Activated naive CD8-positive, alpha-beta T cell treated with anti-CD3 and anti-CD28 coated beads for 36 hours (primary cell): ENCODE measurements around the gene PLS1. TPM values are rescaled to one million over a fixed set of nuclear protein-coding genes. Genes with fewer than 3 reads are reported as not detected.

Experiments
- DNase-seq: peaks from one replicate; pipeline ENCODE4 v3.0.0; 2021
- H3K27ac Mint-ChIP-seq: one replicate; pipeline ENCODE4 v1.8.0; 2022; ENCODE audit warnings: mild to moderate bottlenecking, moderate library complexity, mixed read lengths
- H3K27me3 Mint-ChIP-seq: one replicate; pipeline ENCODE4 v1.8.0; 2022; ENCODE audit warnings: mild to moderate bottlenecking, mixed read lengths
- H3K36me3 Mint-ChIP-seq: one replicate; pipeline ENCODE4 v1.8.0; 2021; ENCODE audit warnings: mild to moderate bottlenecking, mixed read lengths
- H3K4me1 Mint-ChIP-seq: one replicate; pipeline ENCODE4 v1.8.0; 2021; ENCODE audit warnings: mixed read lengths
- H3K4me3 Mint-ChIP-seq: one replicate; pipeline ENCODE4 v1.8.0; 2022; ENCODE audit warnings: mild to moderate bottlenecking, moderate library complexity, mixed read lengths
- H3K9me3 Mint-ChIP-seq: one replicate; pipeline ENCODE4 v1.8.0; 2022; ENCODE audit warnings: mixed read lengths
- total RNA-seq, 2 experiments: library from RNA; stranded (reverse); gene quantifications; one replicate each; pipeline ENCODE4 v1.2.3, GENCODE V29; 2021

The PLS1 gene
- total RNA-seq, 2 experiments from 2014 or later = 6.2 to 7.0 TPM

DNA sequence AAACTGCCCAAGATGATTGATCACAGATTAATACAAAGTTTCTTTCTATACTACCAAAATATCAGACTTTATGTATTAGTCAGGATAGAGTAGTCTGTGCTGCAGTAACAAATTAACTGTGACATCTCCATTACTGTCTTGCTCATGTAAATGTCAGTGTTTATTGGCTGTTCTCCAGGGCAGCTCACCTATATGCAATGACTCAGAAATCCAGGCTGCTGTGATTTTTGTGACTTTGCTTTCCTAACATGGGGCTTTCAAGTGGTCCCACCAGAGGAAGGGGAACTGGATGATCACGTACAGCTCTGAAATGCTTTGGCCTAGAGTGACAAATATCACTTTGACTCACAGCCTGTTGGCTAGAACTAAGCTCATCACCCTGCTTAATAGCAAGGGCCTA, 12.9 kb downstream of the PLS1 start:
- H3K4me1 Mint-ChIP-seq = peaks cover 2% of the 10 kb centered on the region
- H3K36me3 Mint-ChIP-seq = no peaks in the 10 kb centered on the region
- no peak overlapping the region for H3K4me3 Mint-ChIP-seq
- H3K9me3 Mint-ChIP-seq = no peaks in the 10 kb centered on the region
- DNase-seq = no peak
- H3K27me3 Mint-ChIP-seq = no peaks in the 10 kb centered on the region
- no peak overlapping the region for H3K27ac Mint-ChIP-seq

DNA sequence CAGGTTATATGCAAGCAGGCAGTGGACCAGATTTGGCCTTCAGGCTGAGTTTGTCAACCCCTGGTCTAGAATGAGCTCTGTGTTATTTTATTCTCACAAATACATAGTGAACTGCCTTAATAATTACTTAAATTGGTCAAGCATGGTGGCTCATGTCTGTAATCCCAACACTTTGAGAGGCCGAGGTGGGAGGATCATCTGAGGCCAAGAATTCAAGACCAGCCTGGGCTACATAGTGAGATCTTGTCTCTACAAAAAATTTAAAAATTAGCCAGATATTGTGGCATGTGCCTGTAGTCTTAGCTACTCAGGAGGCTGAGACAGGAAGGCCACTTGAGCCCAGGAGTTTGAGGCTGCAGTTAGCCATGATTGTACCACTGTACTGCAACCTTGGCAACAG, 15.0 kb downstream of the PLS1 start:
- Mint-ChIP-seq H3K27me3 (no peaks in the 10 kb centered on the region), H3K4me1 (no peaks in the 10 kb centered on the region), H3K9me3 (no peaks in the 10 kb centered on the region), H3K4me3 (no peak overlapping the region), H3K36me3 (no peaks in the 10 kb centered on the region), H3K27ac (no peak overlapping the region)
- DNase-seq = no peak

DNA sequence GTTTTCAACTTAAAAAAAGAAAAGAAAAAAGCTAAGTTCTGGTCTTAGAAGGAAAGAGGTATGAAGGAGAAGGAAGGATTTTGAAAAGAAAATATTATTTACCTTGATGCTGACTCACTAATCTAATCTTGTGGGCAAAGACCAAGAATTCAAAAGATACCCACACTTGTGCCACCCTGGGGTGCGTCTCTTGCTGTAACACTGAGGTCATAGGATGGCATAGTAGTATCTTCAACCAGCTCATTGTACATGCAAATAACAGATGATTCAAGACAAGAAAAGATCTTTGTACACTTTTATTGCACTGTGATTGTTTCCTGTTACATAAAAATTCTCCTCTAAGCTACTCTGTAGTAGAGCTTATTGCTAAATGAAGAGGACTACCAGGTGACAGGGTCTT, 17.3 kb downstream of the PLS1 start:
- H3K4me3 Mint-ChIP-seq = no peak overlapping the region
- H3K9me3 Mint-ChIP-seq = no peaks in the 10 kb centered on the region
- no peaks in the 10 kb centered on the region for H3K27me3 Mint-ChIP-seq
- no peak for DNase-seq
- H3K27ac Mint-ChIP-seq = no peak overlapping the region
- H3K36me3 Mint-ChIP-seq = no peaks in the 10 kb centered on the region
- H3K4me1 Mint-ChIP-seq = no peaks in the 10 kb centered on the region

DNA sequence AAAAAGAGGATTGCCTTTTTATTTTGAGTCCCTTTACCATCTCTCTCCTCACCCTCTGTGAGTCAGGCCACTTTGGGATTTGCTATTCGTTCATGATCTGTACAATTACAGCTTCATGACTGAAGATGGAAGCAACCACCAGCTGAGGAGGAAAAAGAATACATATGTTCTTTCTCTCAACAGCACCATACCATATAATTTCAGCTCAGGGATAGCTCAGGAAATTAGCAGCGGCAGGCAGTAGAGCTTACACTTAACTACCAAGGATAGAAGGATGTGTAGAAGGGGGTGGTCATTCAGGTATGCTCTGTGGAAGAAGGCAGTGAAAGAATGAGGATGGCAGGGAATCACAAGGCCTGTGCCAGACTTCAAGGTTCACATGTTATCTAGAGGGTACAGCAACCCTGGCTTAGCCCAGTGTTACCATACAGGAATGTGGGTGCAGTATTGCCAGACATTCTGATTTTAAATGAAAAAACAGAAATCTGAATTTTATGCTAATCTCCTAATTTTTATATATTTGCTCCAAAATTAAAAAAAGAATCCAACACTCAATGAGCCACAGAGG, 17.9 kb downstream of the PLS1 start:
- Mint-ChIP-seq H3K4me3 (no peak overlapping the region), H3K4me1 (no peaks in the 10 kb centered on the region)

DNA sequence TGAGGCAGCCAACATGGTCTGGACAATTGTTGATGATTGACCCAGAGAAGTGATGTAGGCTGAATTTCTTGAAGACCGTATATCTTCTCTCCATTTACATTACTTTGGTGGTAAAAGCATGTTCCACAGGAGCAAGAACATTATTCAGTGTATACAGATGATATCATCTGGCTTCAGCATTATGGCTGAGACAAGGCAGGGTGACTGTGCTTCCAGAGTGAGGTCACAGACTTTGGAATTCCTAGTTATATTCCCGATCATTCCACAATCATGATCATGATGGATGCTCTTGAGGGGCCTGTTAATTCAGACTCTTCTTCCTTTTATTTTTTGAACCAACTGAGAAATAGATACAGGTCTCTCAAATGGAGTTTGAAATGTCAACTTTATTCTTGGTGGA, 19.0 kb downstream of the PLS1 start:
- H3K27me3 Mint-ChIP-seq = no peaks in the 10 kb centered on the region
- H3K4me3 Mint-ChIP-seq = no peak overlapping the region
- no peak for DNase-seq
- no peak overlapping the region for H3K27ac Mint-ChIP-seq
- H3K9me3 Mint-ChIP-seq = no peaks in the 10 kb centered on the region
- no peaks in the 10 kb centered on the region for H3K4me1 Mint-ChIP-seq
- no peaks in the 10 kb centered on the region for H3K36me3 Mint-ChIP-seq

More for the DNA sequence above, 17.9 kb downstream of the PLS1 start:
- Mint-ChIP-seq H3K27me3 (no peaks in the 10 kb centered on the region), H3K9me3 (no peaks in the 10 kb centered on the region), H3K27ac (no peak overlapping the region), H3K36me3 (no peaks in the 10 kb centered on the region)
- no peak for DNase-seq

DNA sequence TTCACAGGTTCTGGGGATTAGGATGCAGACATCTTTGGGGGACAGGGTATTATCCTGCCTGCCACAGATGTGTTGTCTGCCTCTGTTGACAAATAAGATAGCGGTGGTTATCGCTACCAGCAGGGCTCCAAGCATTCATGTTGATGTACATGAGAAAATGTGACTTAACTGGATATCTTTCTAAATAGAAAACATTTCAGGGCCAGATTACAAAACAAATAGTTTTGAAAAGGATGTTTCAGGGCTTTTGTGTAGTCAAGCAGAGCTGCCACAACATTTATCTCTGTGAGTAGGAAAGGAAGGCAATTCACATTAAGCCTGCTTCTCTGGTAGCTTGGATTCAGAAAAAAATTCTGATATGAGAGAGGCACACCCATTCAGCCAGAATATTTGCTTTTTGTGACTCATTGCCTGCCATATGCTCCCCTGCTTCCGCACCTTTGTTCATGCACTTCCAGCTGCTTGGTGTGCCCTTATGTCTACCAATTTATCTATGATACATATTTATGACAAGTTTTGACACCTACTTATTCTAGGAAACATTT, 22.8 kb downstream of the PLS1 start:
- no peak overlapping the region for H3K4me3 Mint-ChIP-seq
- no peaks in the 10 kb centered on the region for H3K27me3 Mint-ChIP-seq
- H3K9me3 Mint-ChIP-seq = no peaks in the 10 kb centered on the region
- no peaks in the 10 kb centered on the region for H3K36me3 Mint-ChIP-seq
- DNase-seq = no peak
- H3K4me1 Mint-ChIP-seq = no peaks in the 10 kb centered on the region
- no peak overlapping the region for H3K27ac Mint-ChIP-seq

DNA sequence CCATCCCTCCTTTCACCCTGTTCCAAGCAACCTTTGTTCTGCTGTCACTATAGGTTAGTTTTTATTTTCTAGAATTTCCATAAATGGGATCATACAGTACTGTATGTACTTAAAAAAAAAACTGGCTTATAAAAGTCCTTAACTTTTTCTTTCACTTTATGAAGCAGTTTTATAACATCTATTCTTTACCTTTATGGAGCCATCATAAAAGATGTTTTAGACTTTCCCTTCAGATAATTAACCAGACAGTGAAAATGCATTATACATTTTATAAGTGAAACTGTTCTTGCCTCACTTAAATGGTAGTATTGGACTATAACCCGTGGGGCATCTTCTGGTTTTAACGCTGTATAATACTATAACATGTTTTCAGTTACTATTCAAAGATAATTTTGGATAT, 26.2 kb downstream of the PLS1 start:
- H3K4me3 Mint-ChIP-seq = no peak overlapping the region
- peaks cover 5% of the 10 kb centered on the region for H3K4me1 Mint-ChIP-seq
- DNase-seq = no peak
- H3K27me3 Mint-ChIP-seq = no peaks in the 10 kb centered on the region
- no peaks in the 10 kb centered on the region for H3K36me3 Mint-ChIP-seq
- H3K9me3 Mint-ChIP-seq = no peaks in the 10 kb centered on the region
- no peak overlapping the region for H3K27ac Mint-ChIP-seq

DNA sequence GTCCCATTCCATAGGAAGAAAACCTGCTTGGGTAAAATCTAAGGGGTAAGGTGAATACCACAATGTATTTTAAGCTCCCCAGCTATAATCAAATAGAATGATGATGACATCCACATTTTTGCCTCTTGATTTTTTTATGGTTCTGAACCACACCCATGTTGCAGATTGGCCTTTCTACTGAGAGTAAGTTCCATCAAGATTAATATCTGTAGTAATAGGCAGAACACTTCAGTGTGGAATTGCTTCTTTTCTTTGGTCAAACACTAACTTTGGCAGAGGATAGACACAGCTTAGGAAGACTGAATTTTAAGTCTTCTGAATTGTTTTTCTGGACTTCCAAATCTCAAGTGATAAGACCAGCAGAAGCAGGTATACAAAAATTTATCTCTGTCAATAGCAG, 27.0 kb downstream of the PLS1 start:
- Mint-ChIP-seq H3K4me1 (peaks cover 5% of the 10 kb centered on the region), H3K27ac (no peak overlapping the region), H3K27me3 (no peaks in the 10 kb centered on the region), H3K36me3 (no peaks in the 10 kb centered on the region), H3K9me3 (no peaks in the 10 kb centered on the region), H3K4me3 (no peak overlapping the region)
- DNase-seq = no peak

DNA sequence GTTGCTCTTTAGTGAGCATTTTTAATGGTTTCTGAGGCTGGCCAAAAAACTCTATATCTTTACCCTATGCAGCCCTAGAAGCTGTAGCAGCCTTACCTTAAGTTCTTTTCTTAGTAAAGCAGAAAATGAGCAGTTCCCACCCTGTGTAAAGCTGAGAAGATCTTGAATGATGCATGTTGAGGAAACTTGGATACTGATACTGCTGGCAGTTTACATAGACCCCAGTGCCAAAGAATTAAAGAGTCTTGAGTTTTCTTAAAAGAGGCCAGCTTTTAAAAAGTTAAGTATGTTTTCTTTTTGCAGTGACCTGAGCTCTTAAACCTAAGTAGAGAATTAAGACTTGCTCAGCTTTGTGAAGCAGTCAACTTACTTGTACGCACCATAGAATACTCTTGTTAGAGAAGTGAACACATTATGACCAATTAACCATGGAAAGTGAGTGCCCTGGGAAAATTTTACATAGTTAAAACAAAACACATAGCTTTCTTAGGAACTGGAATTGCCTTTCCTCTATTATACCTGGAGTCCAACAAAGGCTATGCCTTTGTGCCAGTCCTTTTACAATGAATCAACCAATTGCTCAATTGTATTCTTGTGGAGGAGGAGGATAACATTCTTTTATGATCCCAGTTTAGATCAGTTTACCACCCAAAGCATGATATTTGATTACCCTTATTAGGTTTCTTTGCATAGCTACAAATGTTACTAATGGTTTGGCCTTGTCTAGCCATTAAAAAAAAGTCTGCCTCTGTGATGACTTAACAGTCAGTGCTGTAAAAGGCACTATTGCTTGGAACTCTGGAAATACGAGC, 28.4 kb downstream of the PLS1 start:
- no peak overlapping the region for H3K4me3 Mint-ChIP-seq
- peaks cover 5% of the 10 kb centered on the region for H3K4me1 Mint-ChIP-seq
- no peaks in the 10 kb centered on the region for H3K36me3 Mint-ChIP-seq
- no peaks in the 10 kb centered on the region for H3K9me3 Mint-ChIP-seq
- DNase-seq = no peak
- no peak overlapping the region for H3K27ac Mint-ChIP-seq
- no peaks in the 10 kb centered on the region for H3K27me3 Mint-ChIP-seq

DNA sequence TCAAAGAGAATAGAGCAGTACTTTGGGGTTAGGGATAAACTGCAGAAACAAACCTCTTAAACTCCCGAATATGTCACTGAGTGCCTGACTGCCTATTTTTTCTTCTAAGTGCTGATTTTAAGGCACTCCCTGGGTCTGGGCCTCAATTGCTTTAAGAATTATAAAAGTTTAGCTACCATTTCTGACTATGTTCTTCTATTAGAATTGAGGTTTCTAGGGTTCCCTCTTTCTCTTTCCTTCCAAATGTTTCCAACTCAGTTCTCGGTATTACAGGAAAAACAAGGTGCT, 28.9 kb downstream of the PLS1 start:
- H3K27me3 Mint-ChIP-seq = no peaks in the 10 kb centered on the region
- no peak overlapping the region for H3K27ac Mint-ChIP-seq
- no peaks in the 10 kb centered on the region for H3K36me3 Mint-ChIP-seq
- DNase-seq = no peak
- peaks cover 5% of the 10 kb centered on the region for H3K4me1 Mint-ChIP-seq
- H3K9me3 Mint-ChIP-seq = no peaks in the 10 kb centered on the region
- H3K4me3 Mint-ChIP-seq = no peak overlapping the region

DNA sequence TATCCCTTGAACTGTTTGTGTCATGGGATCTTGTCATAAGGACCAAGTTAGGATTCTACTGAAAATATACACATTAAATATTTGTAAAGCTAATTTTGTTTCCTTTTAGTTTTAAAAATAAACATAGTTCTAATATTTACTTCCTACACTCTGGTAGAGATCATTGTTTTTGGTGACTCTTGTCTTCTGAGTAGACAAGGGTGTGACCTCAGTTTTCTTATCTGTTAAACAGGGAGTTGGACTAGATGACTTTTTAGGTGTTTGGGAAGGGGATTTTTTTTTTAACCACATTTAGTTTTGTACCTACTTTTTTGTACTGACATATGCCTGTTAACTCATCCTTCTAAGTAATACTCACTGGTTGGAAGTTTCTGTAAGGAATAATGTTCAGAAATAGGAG, 30.8 kb downstream of the PLS1 start:
- peaks cover 5% of the 10 kb centered on the region for H3K4me1 Mint-ChIP-seq
- no peak for DNase-seq
- no peak overlapping the region for H3K4me3 Mint-ChIP-seq
- H3K9me3 Mint-ChIP-seq = no peaks in the 10 kb centered on the region
- H3K36me3 Mint-ChIP-seq = no peaks in the 10 kb centered on the region
- H3K27ac Mint-ChIP-seq = no peak overlapping the region
- H3K27me3 Mint-ChIP-seq = no peaks in the 10 kb centered on the region

DNA sequence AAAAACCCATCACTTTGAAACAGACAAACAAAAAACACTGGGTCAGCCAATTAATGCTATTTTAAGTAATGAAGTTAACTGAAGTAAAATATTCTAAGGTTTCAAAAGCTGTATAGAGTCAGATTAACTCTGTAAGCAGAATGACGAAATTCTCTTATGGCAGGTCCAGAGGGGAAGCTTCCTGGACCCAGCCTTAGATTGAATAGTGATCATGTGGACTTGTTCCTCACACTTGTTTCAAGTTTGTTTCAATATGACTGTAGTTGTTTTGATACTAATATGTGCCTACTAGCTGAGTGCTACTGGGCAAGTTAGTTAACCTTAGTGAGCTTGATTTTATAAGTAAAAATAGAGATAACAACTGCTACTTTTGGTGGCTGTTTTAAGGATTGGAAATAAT, 32.6 kb downstream of the PLS1 start:
- Mint-ChIP-seq H3K27ac (no peak overlapping the region), H3K4me1 (peaks cover 5% of the 10 kb centered on the region), H3K9me3 (no peaks in the 10 kb centered on the region), H3K4me3 (no peak overlapping the region), H3K27me3 (no peaks in the 10 kb centered on the region), H3K36me3 (no peaks in the 10 kb centered on the region)
- DNase-seq = no peak

DNA sequence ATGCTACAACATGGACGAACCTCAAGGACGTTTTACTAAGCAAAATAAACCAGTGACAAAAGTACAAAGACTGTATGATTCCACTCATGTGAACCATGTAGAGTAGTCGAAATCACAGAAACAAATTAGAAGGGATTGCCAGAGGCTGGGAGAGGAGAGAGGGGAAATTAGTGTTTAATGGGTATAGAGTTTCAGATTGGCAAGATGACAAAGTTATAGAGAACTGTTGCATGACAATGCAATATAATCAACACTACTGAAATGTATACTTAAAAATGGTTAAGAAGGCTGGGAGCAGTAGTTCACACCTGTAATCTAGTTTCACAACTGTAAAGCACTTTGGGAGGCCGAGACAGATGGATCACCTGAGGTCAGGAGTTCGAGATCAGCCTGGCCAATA, 36.9 kb downstream of the PLS1 start:
- no peak for DNase-seq
- no peak overlapping the region for H3K27ac Mint-ChIP-seq
- no peaks in the 10 kb centered on the region for H3K27me3 Mint-ChIP-seq
- H3K36me3 Mint-ChIP-seq = no peaks in the 10 kb centered on the region
- no peaks in the 10 kb centered on the region for H3K9me3 Mint-ChIP-seq
- H3K4me3 Mint-ChIP-seq = no peak overlapping the region
- H3K4me1 Mint-ChIP-seq = no peaks in the 10 kb centered on the region

DNA sequence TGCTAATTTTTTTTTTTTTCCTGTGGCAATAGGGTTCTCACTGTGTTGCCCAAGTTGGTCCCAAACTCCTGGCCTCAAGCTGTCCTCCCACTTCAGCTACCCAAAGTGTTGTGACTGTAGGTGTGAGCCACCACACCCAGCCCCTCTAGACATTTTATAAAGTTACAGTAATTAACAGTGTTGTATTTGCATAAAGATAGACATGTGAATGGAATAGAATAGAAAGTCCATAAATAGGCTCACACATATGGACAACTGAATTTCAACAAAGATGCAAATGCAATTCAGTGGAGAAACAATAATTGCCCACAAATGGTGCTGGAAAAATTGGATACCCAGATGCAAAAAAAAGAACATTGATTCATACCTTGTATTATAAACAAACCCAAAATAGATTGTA, 39.9 kb downstream of the PLS1 start:
- H3K27me3 Mint-ChIP-seq = no peaks in the 10 kb centered on the region
- H3K27ac Mint-ChIP-seq = no peak overlapping the region
- no peaks in the 10 kb centered on the region for H3K36me3 Mint-ChIP-seq
- DNase-seq = no peak
- no peaks in the 10 kb centered on the region for H3K9me3 Mint-ChIP-seq
- H3K4me1 Mint-ChIP-seq = no peaks in the 10 kb centered on the region
- no peak overlapping the region for H3K4me3 Mint-ChIP-seq

DNA sequence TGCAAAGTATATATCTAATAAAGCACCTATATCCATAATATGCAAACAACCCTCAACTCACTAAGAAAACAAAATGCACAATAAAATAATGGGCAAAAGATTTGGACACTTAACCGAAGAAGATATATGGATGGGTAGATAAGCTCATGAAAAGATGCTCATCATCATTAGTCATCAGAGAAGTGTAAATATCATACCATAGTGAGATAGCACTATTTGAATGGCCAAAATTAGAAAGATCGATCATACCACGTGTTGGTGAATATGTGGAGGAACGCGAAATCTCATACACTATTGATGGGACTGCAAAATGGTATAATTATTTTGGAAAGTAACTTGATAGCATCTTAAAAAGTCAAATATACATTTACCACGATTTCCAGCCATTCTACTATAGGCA, 40.5 kb downstream of the PLS1 start:
- DNase-seq = no peak
- Mint-ChIP-seq H3K27ac (no peak overlapping the region), H3K36me3 (no peaks in the 10 kb centered on the region), H3K4me1 (no peaks in the 10 kb centered on the region), H3K9me3 (no peaks in the 10 kb centered on the region), H3K27me3 (no peaks in the 10 kb centered on the region), H3K4me3 (no peak overlapping the region)

DNA sequence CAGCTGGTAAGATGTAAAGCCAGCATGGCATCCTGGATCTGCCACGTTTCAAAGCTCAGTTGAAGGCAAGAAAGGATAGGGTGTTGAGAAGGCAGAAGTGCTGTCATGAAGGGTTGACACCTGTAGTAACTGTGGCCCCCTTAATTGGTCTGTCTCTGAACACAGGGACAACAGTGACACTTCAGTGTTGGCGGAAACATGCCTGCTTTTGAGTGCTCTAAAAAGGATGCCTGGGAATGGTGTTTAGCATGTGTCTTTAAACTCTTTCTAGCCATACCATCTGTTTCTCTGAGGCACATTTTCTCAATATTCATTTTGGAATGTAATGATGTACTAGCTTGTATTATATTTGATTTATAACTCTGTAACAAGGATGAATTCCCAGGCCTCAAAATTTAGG, 42.1 kb downstream of the PLS1 start:
- Mint-ChIP-seq H3K27ac (no peak overlapping the region), H3K9me3 (no peaks in the 10 kb centered on the region), H3K4me3 (no peak overlapping the region), H3K36me3 (no peaks in the 10 kb centered on the region), H3K27me3 (no peaks in the 10 kb centered on the region), H3K4me1 (no peaks in the 10 kb centered on the region)
- DNase-seq = no peak
